GM12878 (cell line): ENCODE data around the gene CBFA2T3. TPM values are rescaled to one million over a fixed set of nuclear protein-coding genes. Genes with fewer than 3 reads are reported as not detected.

Experiments
- ATAC-seq: fragments of 200-7000 bp; cut with Tn5 transposase; 3 replicates; pipeline ENCODE4 v1.9.1; 2020; ENCODE audit warnings: mild to moderate bottlenecking, moderate library complexity
- BruUV-seq: library from RNA; stranded (reverse); fragments of 400-500 nt; replicated peaks from 2 replicates; lab custom pipeline; 2021; lab: Mats Ljungman, UMichigan
- CTCF ChIA-PET: fragments of 300-600 bp; sonication (Branson Sonifier 250); formaldehyde crosslinking; extraction: SDS; loops from one replicate; lab custom pipeline; 2021; ENCODE audit warnings: inconsistent platforms; lab: Yijun Ruan, JAX
- POLR2A ChIA-PET: fragments of 350-600 bp; formaldehyde crosslinking; extraction: SDS; loops from one replicate; lab custom pipeline; 2021; ENCODE audit warnings: inconsistent platforms; lab: Charles Lee
- RAD21 ChIA-PET: fragments of 300-600 bp; sonication (Branson Sonifier 250); formaldehyde crosslinking; loops from one replicate; lab custom pipeline; 2023; ENCODE audit warnings: antibody characterized with exemption; ENCODE audit not compliant: unreplicated experiment; lab: Charles Lee
- SMC1A ChIA-PET: fragments of 300-600 bp; sonication (Branson Sonifier 250); formaldehyde crosslinking; loops from one replicate; lab custom pipeline; 2023; ENCODE audit not compliant: unreplicated experiment, uncharacterized antibody; lab: Charles Lee
- DNase-seq: peaks from one replicate; pipeline ENCODE4 v3.0.0-alpha.2; 2011; ENCODE audit warnings: low read depth, low spot score
- FAIRE-seq: peaks from 3 replicates; lab custom pipeline; 2011; peaks lifted over from hg19 to GRCh38; lab: Jason Lieb, UNC
- H2AFZ ChIP-seq: 2 replicates; pipeline ENCODE4 v1.6.0; 2011; ENCODE audit warnings: low read depth, low read length, control low read depth; ENCODE audit not compliant: control insufficient read depth
- H3K27ac ChIP-seq: 2 replicates; pipeline ENCODE4 v1.5.1; 2011; ENCODE audit warnings: control low read depth; ENCODE audit not compliant: control insufficient read depth, insufficient read depth
- H3K27me3 ChIP-seq, 2 experiments: replicated peaks in 1 of 2; 2 replicates each; pipeline versions ENCODE4 v1.6.0 to v1.6.1; 2011; ENCODE audit warnings: low read length in 1 of 2; ENCODE audit not compliant: control insufficient read depth in 2 of 2, insufficient read depth in 2 of 2
- H3K36me3 ChIP-seq, 2 experiments: 2 replicates each; pipeline ENCODE4 v1.5.1; 2011; ENCODE audit warnings: low read length in 1 of 2; ENCODE audit not compliant: control insufficient read depth in 2 of 2, insufficient read depth in 2 of 2
- H3K4me1 ChIP-seq: 2 replicates; pipeline ENCODE4 v1.6.1; 2011; ENCODE audit warnings: mild to moderate bottlenecking, low read length, moderate library complexity, mixed read lengths; ENCODE audit not compliant: control insufficient read depth, insufficient read depth
- H3K4me2 ChIP-seq: 2 replicates; pipeline ENCODE4 v1.6.0; 2011; ENCODE audit warnings: control low read depth; ENCODE audit not compliant: control insufficient read depth, insufficient read depth
- H3K4me3 ChIP-seq: fragments of 200-600 bp; sonication (generic); 2 replicates; pipeline ENCODE4 v1.5.1; 2016
- H3K79me2 ChIP-seq: 2 replicates; pipeline ENCODE4 v1.6.0; 2011; ENCODE audit warnings: low read length; ENCODE audit not compliant: control insufficient read depth, insufficient read depth
- H3K9ac ChIP-seq: 2 replicates; pipeline ENCODE4 v1.8.0; 2011; ENCODE audit warnings: low read length, control low read depth, mixed read lengths; ENCODE audit not compliant: control insufficient read depth, insufficient read depth
- H3K9me3 ChIP-seq: replicated peaks from 3 replicates; pipeline ENCODE4 v1.5.1; 2011; ENCODE audit warnings: mild to moderate bottlenecking, low read length; ENCODE audit not compliant: control insufficient read depth, insufficient read depth
- H4K20me1 ChIP-seq: 2 replicates; pipeline ENCODE4 v1.6.0; 2011; ENCODE audit not compliant: control insufficient read depth, insufficient read depth
- ASH2L ChIP-seq: fragments of 300-600, 200-600 bp; sonication (generic); IDR thresholded peaks from 2 replicates; pipeline ENCODE4 v1.6.1; 2017; ENCODE audit warnings: low read depth, mild to moderate bottlenecking, borderline replicate concordance
- BHLHE40 ChIP-seq, 2 experiments: fragments of 450-650 bp in 1 of 2; IDR thresholded peaks; 2 replicates each; pipeline ENCODE4 v1.6.1; 2011 to 2017; ENCODE audit warnings: low read depth in 2 of 2, borderline replicate concordance in 1 of 2, improper control_type of control experiment in 1 of 2, low read length in 1 of 2, mild to moderate bottlenecking in 1 of 2
- CHD1 ChIP-seq: IDR thresholded peaks from 2 replicates; pipeline ENCODE4 v1.6.1; 2012; ENCODE audit warnings: low read depth, low read length, improper control_type of control experiment
- CTCF ChIP-seq, 3 experiments: IDR thresholded peaks in 2 of 3; conservative IDR thresholded peaks in 1 of 3; 2 replicates each; pipeline ENCODE4 v1.5.1; 2011; ENCODE audit warnings: low read depth in 3 of 3, low read length in 3 of 3, mild to moderate bottlenecking in 3 of 3, control low read depth in 2 of 3, moderate library complexity in 2 of 3, inconsistent platforms in 1 of 3, mixed read lengths in 1 of 3; ENCODE audit not compliant: control insufficient read depth in 2 of 3, insufficient read depth in 1 of 3; ENCODE audit errors: extremely low read depth in 1 of 3
- E2F4 ChIP-seq: IDR thresholded peaks from 2 replicates; pipeline ENCODE4 v1.6.1; 2012; ENCODE audit warnings: low read depth, low read length, improper control_type of control experiment
- EGR1 ChIP-seq, 2 experiments: IDR thresholded peaks; 1 replicate in 1 of 2; 2 replicates in 1 of 2; pipeline ENCODE4 v1.6.1; 2011 to 2012; ENCODE audit warnings: low read depth in 2 of 2, low read length in 2 of 2, borderline replicate concordance in 1 of 2, mild to moderate bottlenecking in 1 of 2, moderate library complexity in 1 of 2
- JUNB ChIP-seq: IDR thresholded peaks from 2 replicates; pipeline ENCODE4 v1.6.1; 2016; ENCODE audit warnings: antibody characterized with exemption, mild to moderate bottlenecking
- NFXL1 ChIP-seq: fragments of 450-650 bp; IDR thresholded peaks from 2 replicates; pipeline ENCODE4 v1.6.1; 2017; ENCODE audit warnings: antibody characterized with exemption, mild to moderate bottlenecking, borderline replicate concordance
- NFYA ChIP-seq: IDR thresholded peaks from 2 replicates; pipeline ENCODE4 v1.6.1; 2011; ENCODE audit warnings: low read depth, mild to moderate bottlenecking, low read length, improper control_type of control experiment, borderline replicate concordance
- RAD21 ChIP-seq: IDR thresholded peaks from 2 replicates; pipeline ENCODE4 v1.6.1; 2011; ENCODE audit warnings: mild to moderate bottlenecking, low read depth, low read length, moderate library complexity; ENCODE audit not compliant: insufficient read depth
- RCOR1 ChIP-seq: conservative IDR thresholded peaks from 2 replicates; pipeline ENCODE4 v1.6.1; 2012; ENCODE audit warnings: low read depth, low read length, improper control_type of control experiment
- RELB ChIP-seq: fragments of 450-650 bp; IDR thresholded peaks from 2 replicates; pipeline ENCODE4 v1.6.1; 2017; ENCODE audit warnings: low read depth, mild to moderate bottlenecking, moderate library complexity
- RFX5 ChIP-seq: IDR thresholded peaks from 2 replicates; pipeline ENCODE4 v1.6.1; 2011; ENCODE audit warnings: low read depth, low read length, improper control_type of control experiment
- WGBS: methylation state at CpG from one replicate; pipeline ENCODE4 v1.1.6; 2016; ENCODE audit warnings: low lambda C conversion rate; ENCODE audit not compliant: insufficient replicate concordance, insufficient coverage; ENCODE audit errors: missing lambda C conversion rate; 5-methylcytosine and 5-hydroxymethylcytosine counted together
- in situ Hi-C: fragments of 300-500 bp; cut with MboI; formaldehyde crosslinking; loops from 9 replicates; pipeline ENCODE4 v1.14.3; 2018; ENCODE audit warnings: mixed read lengths
- intact Hi-C: fragments of 100-400 bp; cut with micrococcal nuclease; formaldehyde crosslinking; loops from one replicate; pipeline ENCODE4 v1.14.2; 2022; ENCODE audit not compliant: unreplicated experiment
- polyA plus RNA-seq, 11 experiments: library from polyadenylated mRNA; depleted of rRNA in 4 of 11; unstranded in 6 of 11; stranded (reverse) in 5 of 11; fragments of >200 nt; fragmentation: Nextera tagmentation in 4 of 11; fragmentation: Illumina TruSeq in 1 of 11; extraction: Ambion mirVana in 4 of 11; extraction: Trizol in 1 of 11; gene quantifications; 1 replicate in 1 of 11; 2 replicates in 10 of 11; pipeline versions ENCODE4 v1.2.1 to v1.2.3, GENCODE V29; 2011 to 2016; ENCODE audit warnings: inconsistent platforms in 2 of 11, missing spikeins in 2 of 11, low read depth in 1 of 11
- total RNA-seq, 4 experiments: library from RNA; depleted of rRNA in 3 of 4; stranded (reverse); fragments of >200 nt in 3 of 4; fragmentation: Illumina TruSeq in 1 of 4; extraction: Trizol in 1 of 4; gene quantifications; 2 replicates each; pipeline versions ENCODE4 v1.2.1 to v1.2.3, GENCODE V29; 2013 to 2021

CBFA2T3 gene
- total and polyA plus RNA-seq, 10 of the 15 experiments (the other 5 are each of a cell fraction or from before 2014, with no cell fraction given) = 0.69 to 42.6 (median 4.5) TPM

GRCh38 chr16:88866151-88866920 lies 110.7 kb downstream of the CBFA2T3 start, which contains the start of gene PABPN1L (continued):
- TF ChIP-seq RELB (no peak), RFX5 (no peak), RAD21 (no peak), NFYA (no peak), RCOR1 (no peak)

GRCh38 chr16:88865742-88866141 lies 111.3 kb downstream of the CBFA2T3 start:
- intact Hi-C loops (no loop called here), in situ Hi-C loops (no loop called here)
- H3K27me3 ChIP-seq = peaks cover 1 to 5% of the 10 kb centered on the region in 2 experiments
- H3K9me3 ChIP-seq = no peaks in the 10 kb centered on the region
- H3K27ac ChIP-seq = no peak overlapping the region
- FAIRE-seq (no peak), DNase-seq (no peak), ATAC-seq (no peak)
- RAD21 ChIA-PET = no interaction called here
- no peaks in the 10 kb centered on the region for H3K4me1 ChIP-seq
- H4K20me1 ChIP-seq = no peaks in the 10 kb centered on the region
- SMC1A ChIA-PET = no interaction called here
- TF ChIP-seq BHLHE40 (IDR thresholded peaks at IDR 0.05; ENCODE audit: borderline replicate concordance in 1 of 2, low read depth in 2 of 2, low read length in 1 of 2) (no peak), CTCF (IDR thresholded peaks at IDR 0.05 in 2 of 3, conservative IDR thresholded peaks at IDR 0.05 in 1 of 3; ENCODE audit: control insufficient read depth in 2 of 3, extremely low read depth in 1 of 3, insufficient read depth in 1 of 3, low read depth in 3 of 3, low read length in 3 of 3) (no peak), JUNB (no peak), E2F4 (no peak), EGR1 (IDR thresholded peaks at IDR 0.05; ENCODE audit: borderline replicate concordance in 1 of 2, low read depth in 2 of 2, low read length in 2 of 2) (no peak), ASH2L (no peak), NFXL1 (no peak), CHD1 (no peak)
- no peak overlapping the region for H3K9ac ChIP-seq
- no peaks in the 10 kb centered on the region for H3K79me2 ChIP-seq
- H3K36me3 ChIP-seq = no peaks in the 10 kb centered on the region
- H3K4me2 ChIP-seq = no peak overlapping the region
- H3K4me3 ChIP-seq = no peak overlapping the region
- no peak overlapping the region for H2AFZ ChIP-seq
- POLR2A ChIA-PET = no interaction called here
- 52% methylated on average over 15 of the region's 15 CpGs for WGBS
- BruUV-seq = no TSS peak
- CTCF ChIA-PET = no interaction called here
